Left ventricle myocardium inferior (tissue), 1 donor: ENCODE results near the gene HOXA2. TPM values are rescaled to one million over a fixed set of nuclear protein-coding genes. Genes with fewer than 3 reads are reported as not detected.

Experiments
- DNase-seq: peaks from one replicate; pipeline ENCODE4 v3.0.0-alpha.2; 2020
- H3K27ac ChIP-seq: fragments of 200-600 bp; replicated peaks from 2 replicates; pipeline ENCODE4 v1.8.0; 2021
- H3K27me3 ChIP-seq: fragments of 200-600 bp; 2 replicates; pipeline ENCODE4 v1.8.0; 2021; ENCODE audit warnings: low read depth
- H3K36me3 ChIP-seq: fragments of 200-600 bp; 2 replicates; pipeline ENCODE4 v1.8.0; 2021
- H3K4me1 ChIP-seq: fragments of 200-600 bp; 2 replicates; pipeline ENCODE4 v1.8.0; 2021
- H3K4me3 ChIP-seq: fragments of 200-600 bp; 2 replicates; pipeline ENCODE4 v1.8.0; 2021; ENCODE audit warnings: mild to moderate bottlenecking, moderate library complexity
- H3K9me3 ChIP-seq: fragments of 200-600 bp; replicated peaks from 2 replicates; pipeline ENCODE4 v1.8.0; 2021
- intact Hi-C: fragments of 100-400 bp; cut with micrococcal nuclease; formaldehyde crosslinking; loops from one replicate; pipeline ENCODE4 v1.11.0; 2022
- total RNA-seq: library from RNA; stranded (reverse); fragmentation: NEBNext Ultra II Directional; extraction: Animal tissue kit (Norgen Biotek cat#: 25700); gene quantifications from one replicate; pipeline ENCODE4 v1.2.1, GENCODE V29; 2021
- TF ChIP-seq, protein P1 (sequence below): fragments of 200-600 bp; IDR thresholded peaks from 2 replicates; pipeline ENCODE4 v1.8.0; 2021; ENCODE audit warnings: antibody characterized with exemption, mild to moderate bottlenecking, borderline replicate concordance
- donor health status: DM: no; HTN: yes; CAD: no; lungs with severe emphysema.

Gene HOXA2
- total RNA-seq, 1 donor from 2014 or later = not detected

DNA sequence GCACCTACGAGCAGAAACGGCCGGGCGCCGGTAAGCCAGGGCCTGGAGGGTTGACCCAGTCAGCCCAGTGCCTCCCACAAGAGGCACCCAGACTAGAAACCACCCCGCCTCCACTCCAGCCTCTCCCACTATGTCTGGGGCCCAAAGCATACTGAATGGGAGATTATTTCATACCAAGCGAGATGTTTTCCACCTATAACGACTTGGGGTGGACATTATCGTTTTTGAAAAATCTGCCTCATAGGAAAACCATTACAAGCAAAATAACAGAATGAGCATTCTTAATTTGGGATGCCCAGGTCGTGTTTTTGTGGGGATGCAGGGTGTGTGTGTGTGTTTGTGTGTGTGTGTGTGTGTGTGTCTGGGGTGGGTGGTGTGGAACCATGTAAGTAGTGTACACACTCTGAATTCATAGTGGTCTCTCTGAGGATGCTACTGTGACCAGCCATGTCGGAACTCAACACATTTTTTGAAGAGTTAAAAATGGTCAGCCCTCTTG lies 43.5 kb upstream of the HOXA2 start:
- Histone ChIP-seq H3K27ac (no peak overlapping the region), H3K36me3 (no peaks in the 10 kb centered on the region), H3K4me3 (no peak overlapping the region), H3K4me1 (peaks cover 55% of the 10 kb centered on the region), H3K9me3 (no peaks in the 10 kb centered on the region), H3K27me3 (peaks cover 100% of the 10 kb centered on the region)
- TF ChIP-seq, protein P1, sequence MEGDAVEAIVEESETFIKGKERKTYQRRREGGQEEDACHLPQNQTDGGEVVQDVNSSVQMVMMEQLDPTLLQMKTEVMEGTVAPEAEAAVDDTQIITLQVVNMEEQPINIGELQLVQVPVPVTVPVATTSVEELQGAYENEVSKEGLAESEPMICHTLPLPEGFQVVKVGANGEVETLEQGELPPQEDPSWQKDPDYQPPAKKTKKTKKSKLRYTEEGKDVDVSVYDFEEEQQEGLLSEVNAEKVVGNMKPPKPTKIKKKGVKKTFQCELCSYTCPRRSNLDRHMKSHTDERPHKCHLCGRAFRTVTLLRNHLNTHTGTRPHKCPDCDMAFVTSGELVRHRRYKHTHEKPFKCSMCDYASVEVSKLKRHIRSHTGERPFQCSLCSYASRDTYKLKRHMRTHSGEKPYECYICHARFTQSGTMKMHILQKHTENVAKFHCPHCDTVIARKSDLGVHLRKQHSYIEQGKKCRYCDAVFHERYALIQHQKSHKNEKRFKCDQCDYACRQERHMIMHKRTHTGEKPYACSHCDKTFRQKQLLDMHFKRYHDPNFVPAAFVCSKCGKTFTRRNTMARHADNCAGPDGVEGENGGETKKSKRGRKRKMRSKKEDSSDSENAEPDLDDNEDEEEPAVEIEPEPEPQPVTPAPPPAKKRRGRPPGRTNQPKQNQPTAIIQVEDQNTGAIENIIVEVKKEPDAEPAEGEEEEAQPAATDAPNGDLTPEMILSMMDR = no peak
- intact Hi-C loops = no loop called here
- no peak for DNase-seq

DNA sequence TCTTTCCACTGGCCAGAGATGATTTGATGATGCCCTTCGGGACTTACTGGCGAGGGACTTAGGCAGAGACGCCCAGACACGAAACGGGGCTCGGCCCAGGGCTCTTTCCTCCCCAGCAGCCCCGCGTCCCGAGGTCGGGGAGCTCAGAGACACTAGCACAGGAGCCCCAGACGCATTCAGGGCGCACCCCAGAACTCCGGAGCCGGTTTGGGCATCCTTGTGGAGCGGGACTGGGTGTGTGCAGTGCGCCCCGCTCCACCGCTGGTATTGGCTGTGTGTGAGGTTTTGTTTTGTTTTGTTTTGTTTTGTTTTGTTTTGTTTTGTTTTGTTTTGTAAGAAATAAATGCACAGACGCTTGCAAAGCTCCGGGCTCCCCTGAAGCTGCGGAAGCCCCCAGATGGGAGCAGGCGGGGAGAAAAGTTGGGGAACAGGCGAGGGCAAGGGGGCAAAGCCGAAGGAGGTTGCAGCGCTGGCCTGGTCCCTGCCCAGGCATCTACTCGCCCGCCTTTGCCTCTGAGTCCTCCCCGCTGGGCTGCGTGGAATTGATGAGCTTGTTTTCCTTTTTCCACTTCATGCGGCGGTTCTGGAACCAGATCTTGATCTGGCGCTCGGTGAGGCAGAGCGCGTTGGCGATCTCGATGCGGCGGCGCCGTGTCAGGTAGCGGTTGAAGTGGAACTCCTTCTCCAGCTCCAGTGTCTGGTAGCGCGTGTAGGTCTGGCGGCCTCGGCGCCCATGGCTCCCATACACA lies 42.9 kb upstream of the HOXA2 start:
- H3K4me1 ChIP-seq = peaks cover 49% of the 10 kb centered on the region
- peaks cover 100% of the 10 kb centered on the region for H3K27me3 ChIP-seq

DNA sequence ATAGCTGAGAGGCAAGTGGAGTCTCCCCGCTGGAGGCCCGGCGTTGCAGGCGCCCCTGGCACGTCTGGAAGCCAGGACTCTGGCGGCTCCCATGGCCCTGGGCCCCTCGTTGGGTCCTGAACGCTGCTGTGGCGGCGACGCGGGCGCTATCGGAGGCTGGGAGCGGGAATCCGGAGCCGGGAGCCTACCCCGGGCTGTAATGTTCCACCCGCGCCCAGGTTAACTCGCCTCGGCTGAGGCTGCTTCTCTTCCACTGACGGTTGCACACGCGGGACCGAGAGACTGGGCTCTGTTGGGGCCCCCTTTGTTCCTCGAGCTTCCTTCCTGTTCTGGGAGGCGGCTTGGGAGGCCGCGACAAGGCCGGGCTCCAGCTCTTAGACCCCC lies 42.3 kb upstream of the HOXA2 start:
- no peak overlapping the region for H3K4me3 ChIP-seq
- no peaks in the 10 kb centered on the region for H3K9me3 ChIP-seq
- peaks cover 100% of the 10 kb centered on the region for H3K27me3 ChIP-seq
- DNase-seq = no peak
- no peak overlapping the region for H3K27ac ChIP-seq
- H3K36me3 ChIP-seq = no peaks in the 10 kb centered on the region
- TF ChIP-seq, protein P1 = no peak
- intact Hi-C loops = no loop called here
- peaks cover 49% of the 10 kb centered on the region for H3K4me1 ChIP-seq

More for the DNA sequence above, 42.9 kb upstream of the HOXA2 start:
- Histone ChIP-seq H3K36me3 (no peaks in the 10 kb centered on the region), H3K4me3 (no peak overlapping the region), H3K27ac (no peak overlapping the region), H3K9me3 (no peaks in the 10 kb centered on the region)
- DNase-seq = no peak
- intact Hi-C loops = no loop called here
- TF ChIP-seq, protein P1 = no peak

DNA sequence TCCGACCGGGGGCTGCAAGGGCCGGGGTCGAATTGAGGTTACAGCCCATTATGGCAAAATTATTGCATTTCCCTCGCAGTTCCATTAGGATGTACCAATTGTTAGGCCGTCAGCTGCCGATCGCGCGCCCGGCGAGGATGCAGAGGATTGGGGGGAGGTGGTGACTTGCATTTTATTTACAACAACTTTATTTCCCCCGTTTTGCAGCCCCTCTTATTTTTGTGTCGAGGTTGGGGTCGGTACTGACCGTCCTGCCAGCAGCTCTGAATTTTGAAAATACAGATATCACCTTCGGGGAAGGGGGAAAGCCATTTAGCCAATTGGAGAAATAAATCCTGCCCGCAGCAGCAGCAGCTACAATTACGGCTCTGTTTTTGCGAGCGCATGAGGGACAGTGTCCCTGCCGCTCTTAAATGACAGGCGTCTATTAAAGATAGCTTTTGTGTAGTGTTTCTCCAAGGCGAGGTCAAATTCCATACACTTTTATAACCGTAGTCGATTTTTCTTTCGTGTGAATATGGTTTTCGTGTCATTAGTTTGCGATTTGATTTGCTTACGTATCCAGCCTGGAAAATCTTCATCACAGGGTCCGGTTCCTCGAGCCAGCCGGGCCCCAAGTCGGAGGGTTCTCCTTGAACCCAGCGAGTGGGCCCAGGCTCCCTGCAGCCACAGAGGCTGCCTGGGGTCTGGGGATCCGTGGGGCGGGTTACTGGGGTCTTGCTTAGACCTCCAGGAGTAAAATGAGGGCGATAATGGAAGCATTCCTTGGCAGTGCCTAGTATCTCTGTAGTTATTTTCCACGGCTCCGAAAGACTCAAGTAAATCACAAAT lies 41.7 kb upstream of the HOXA2 start:
- Histone ChIP-seq H3K4me3 (peak overlapping the region; percentile 64), H3K9me3 (no peaks in the 10 kb centered on the region), H3K4me1 (peaks cover 55% of the 10 kb centered on the region), H3K27me3 (peaks cover 100% of the 10 kb centered on the region), H3K36me3 (no peaks in the 10 kb centered on the region), H3K27ac (no peak overlapping the region)
- TF ChIP-seq, protein P1 = no peak
- intact Hi-C loops = no loop called here
- no peak for DNase-seq

DNA sequence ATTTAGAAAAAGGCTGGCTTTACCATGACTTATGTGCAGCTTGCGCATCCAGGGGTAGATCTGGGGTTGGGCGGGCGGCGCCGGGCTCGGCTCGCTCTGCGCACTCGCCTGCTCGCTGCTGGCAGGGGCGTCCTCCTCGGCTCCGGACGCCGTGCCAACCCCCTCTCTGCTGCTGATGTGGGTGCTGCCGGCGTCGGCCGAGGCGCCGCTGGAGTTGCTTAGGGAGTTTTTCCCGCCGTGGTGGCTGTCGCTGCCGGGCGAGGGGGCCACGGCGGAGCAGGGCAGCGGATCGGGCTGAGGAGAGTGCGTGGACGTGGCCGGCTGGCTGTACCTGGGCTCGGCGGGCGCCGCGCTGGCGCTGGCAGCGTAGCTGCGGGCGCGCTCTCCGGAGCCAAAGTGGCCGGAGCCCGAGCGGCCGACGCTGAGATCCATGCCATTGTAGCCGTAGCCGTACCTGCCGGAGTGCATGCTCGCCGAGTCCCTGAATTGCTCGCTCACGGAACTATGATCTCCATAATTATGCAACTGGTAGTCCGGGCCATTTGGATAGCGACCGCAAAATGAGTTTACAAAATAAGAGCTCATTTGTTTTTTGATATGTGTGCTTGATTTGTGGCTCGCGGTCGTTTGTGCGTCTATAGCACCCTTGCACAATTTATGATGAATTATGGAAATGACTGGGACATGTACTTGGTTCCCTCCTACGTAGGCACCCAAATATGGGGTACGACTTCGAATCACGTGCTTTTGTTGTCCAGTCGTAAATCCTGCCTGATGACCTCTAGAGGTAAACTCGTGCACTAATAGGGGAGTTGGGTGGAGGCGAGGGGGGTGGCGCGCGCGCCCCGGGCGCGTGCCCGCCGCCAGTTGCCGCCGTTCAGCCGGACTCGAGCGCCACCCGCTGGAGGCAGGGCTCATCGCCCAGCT lies 40.8 kb upstream of the HOXA2 start, which contains the start of gene HOXA5:
HOXA5 (minus strand) TSS at position 659 of the 927 bp plus-strand sequence; CDS start at position 585, 74 bp downstream.
- DNase-seq = no peak
- peak within 1 kb of the TSS; percentile 64 for H3K4me3 ChIP-seq
- intact Hi-C loops = no loop called here
- peaks cover 49% of the 10 kb centered on the region for H3K4me1 ChIP-seq
- H3K9me3 ChIP-seq = no peaks in the 10 kb centered on the region
- TF ChIP-seq, protein P1 = peak; percentile 53
- peaks cover 100% of the 10 kb centered on the region for H3K27me3 ChIP-seq
- no peaks in the 10 kb centered on the region for H3K36me3 ChIP-seq
- H3K27ac ChIP-seq = peak within 1 kb of the TSS; percentile 47
